Rectal smooth muscle tissue (tissue), 1 donor: ENCODE measurements around the gene MBD2.
"Not testable (repeated sequence)": the region's sequence is repeated elsewhere in the genome, so short reads cannot be mapped to it uniquely, and the experiment has no call there.

Source experiments
- H3K27ac ChIP-seq: one replicate; pipeline ENCODE4 v1.7.0; 2013; ENCODE audit warnings: low read depth, low read length, inconsistent platforms
- H3K27me3 ChIP-seq: one replicate; pipeline ENCODE4 v1.7.0; 2013; ENCODE audit warnings: low read length; ENCODE audit not compliant: control insufficient read depth, insufficient read depth
- H3K36me3 ChIP-seq: one replicate; pipeline ENCODE4 v1.7.0; 2013; ENCODE audit warnings: low read length; ENCODE audit not compliant: control insufficient read depth, insufficient read depth
- H3K4me1 ChIP-seq: one replicate; pipeline ENCODE4 v1.7.0; 2013; ENCODE audit warnings: low read length; ENCODE audit not compliant: control insufficient read depth, insufficient read depth
- H3K4me3 ChIP-seq: one replicate; pipeline ENCODE4 v1.7.0; 2013; ENCODE audit warnings: low read length
- H3K9ac ChIP-seq: one replicate; pipeline ENCODE4 v1.7.0; 2013; ENCODE audit warnings: low read length

The MBD2 gene

GRCh38 chr18:54232485-54233227 is 8.2 kb upstream of the MBD2 start:
- Histone ChIP-seq H3K4me1 (no peaks in the 10 kb centered on the region), H3K27ac (no peak overlapping the region), H3K9ac (no peak overlapping the region), H3K4me3 (no peak overlapping the region), H3K27me3 (no peaks in the 10 kb centered on the region), H3K36me3 (no peaks in the 10 kb centered on the region)

- Histone ChIP-seq H3K27ac (no peak overlapping the region), H3K4me3 (no peak overlapping the region), H3K27me3 (no peaks in the 10 kb centered on the region), H3K4me1 (no peaks in the 10 kb centered on the region), H3K36me3 (no peaks in the 10 kb centered on the region), H3K9ac (no peak overlapping the region)
Measured at GRCh38 chr18:54229421-54230059, 5.1 kb upstream of the MBD2 start.

- Histone ChIP-seq H3K4me3 (no peak overlapping the region), H3K27ac (no peak overlapping the region), H3K9ac (no peak overlapping the region)
Measured at GRCh38 chr18:54228364-54228763, 3.9 kb upstream of the MBD2 start.

GRCh38 chr18:54223568-54224241 is 764 bp downstream of the MBD2 start:
- peaks cover 10% of the 10 kb centered on the region for H3K4me1 ChIP-seq
- no peaks in the 10 kb centered on the region for H3K36me3 ChIP-seq
- peak overlapping the region; percentile 78 for H3K4me3 ChIP-seq
- peak overlapping the region; percentile 64 for H3K27ac ChIP-seq
- no peak overlapping the region for H3K9ac ChIP-seq
- no peaks in the 10 kb centered on the region for H3K27me3 ChIP-seq

More at GRCh38 chr18:54228364-54228763, 3.9 kb upstream of the MBD2 start:
- H3K4me1 ChIP-seq = no peaks in the 10 kb centered on the region
- H3K27me3 ChIP-seq = no peaks in the 10 kb centered on the region
- H3K36me3 ChIP-seq = no peaks in the 10 kb centered on the region

- peaks cover 10% of the 10 kb centered on the region for H3K4me1 ChIP-seq
- no peaks in the 10 kb centered on the region for H3K36me3 ChIP-seq
- peak overlapping the region; percentile 78 for H3K4me3 ChIP-seq
- no peak overlapping the region for H3K9ac ChIP-seq
- H3K27me3 ChIP-seq = no peaks in the 10 kb centered on the region
- no peak overlapping the region for H3K27ac ChIP-seq
Measured at GRCh38 chr18:54222922-54223567, 1.4 kb downstream of the MBD2 start.

- no peaks in the 10 kb centered on the region for H3K36me3 ChIP-seq
- H3K4me1 ChIP-seq = peaks cover 10% of the 10 kb centered on the region
- H3K4me3 ChIP-seq = no peak overlapping the region
- no peak overlapping the region for H3K9ac ChIP-seq
- H3K27me3 ChIP-seq = no peaks in the 10 kb centered on the region
- no peak overlapping the region for H3K27ac ChIP-seq
Measured at GRCh38 chr18:54220406-54220805, 4.1 kb downstream of the MBD2 start.

- H3K36me3 ChIP-seq, H3K27me3 ChIP-seq, H3K9ac ChIP-seq, H3K4me3 ChIP-seq, H3K27ac ChIP-seq: not testable (repeated sequence)
- peaks cover 10% of the 10 kb centered on the region for H3K4me1 ChIP-seq
Measured at GRCh38 chr18:54218803-54219202, 5.7 kb downstream of the MBD2 start.

- H3K4me3 ChIP-seq = no peak overlapping the region
- H3K9ac ChIP-seq = no peak overlapping the region
- no peaks in the 10 kb centered on the region for H3K27me3 ChIP-seq
- H3K4me1 ChIP-seq = peaks cover 10% of the 10 kb centered on the region
- no peaks in the 10 kb centered on the region for H3K36me3 ChIP-seq
- H3K27ac ChIP-seq = no peak overlapping the region
Measured at GRCh38 chr18:54218299-54218698, 6.2 kb downstream of the MBD2 start.

- H3K4me1 ChIP-seq = peaks cover 4% of the 10 kb centered on the region
- no peaks in the 10 kb centered on the region for H3K36me3 ChIP-seq
- H3K4me3 ChIP-seq = no peak overlapping the region
- H3K27ac ChIP-seq = no peak overlapping the region
- no peaks in the 10 kb centered on the region for H3K27me3 ChIP-seq
- no peak overlapping the region for H3K9ac ChIP-seq
Measured at GRCh38 chr18:54217624-54218023, 6.8 kb downstream of the MBD2 start.

- H3K4me3 ChIP-seq = no peak overlapping the region
- no peaks in the 10 kb centered on the region for H3K36me3 ChIP-seq
- H3K27ac ChIP-seq = no peak overlapping the region
- no peaks in the 10 kb centered on the region for H3K27me3 ChIP-seq
- no peaks in the 10 kb centered on the region for H3K4me1 ChIP-seq
- no peak overlapping the region for H3K9ac ChIP-seq
Measured at GRCh38 chr18:54215069-54215468, 9.4 kb downstream of the MBD2 start.

- no peak overlapping the region for H3K27ac ChIP-seq
- H3K4me3 ChIP-seq = no peak overlapping the region
- no peaks in the 10 kb centered on the region for H3K27me3 ChIP-seq
- H3K9ac ChIP-seq = no peak overlapping the region
- no peaks in the 10 kb centered on the region for H3K36me3 ChIP-seq
- H3K4me1 ChIP-seq = peaks cover 2% of the 10 kb centered on the region
Measured at GRCh38 chr18:54210463-54210862, 14.0 kb downstream of the MBD2 start.

GRCh38 chr18:54209471-54210180 is 14.8 kb downstream of the MBD2 start:
- Histone ChIP-seq H3K27me3 (no peaks in the 10 kb centered on the region), H3K27ac (no peak overlapping the region), H3K4me3 (no peak overlapping the region), H3K4me1 (peaks cover 2% of the 10 kb centered on the region), H3K36me3 (no peaks in the 10 kb centered on the region), H3K9ac (no peak overlapping the region)
